ENCODE data around the gene MUC5AC.
"Not testable (repeated sequence)": the region's sequence is repeated elsewhere in the genome, so short reads cannot be mapped to it uniquely, and the experiment has no call there.

- TF ChIP-seq NFRKB, SP1 (IDR thresholded peaks at IDR 0.05): not testable (repeated sequence)
Observed at GRCh38 chr11:1154656-1155055, 3.1 kb upstream of the MUC5AC start.

All from HEK293T (cell line).